ENCODE results near the gene ROR2.

The ROR2 gene

DNA sequence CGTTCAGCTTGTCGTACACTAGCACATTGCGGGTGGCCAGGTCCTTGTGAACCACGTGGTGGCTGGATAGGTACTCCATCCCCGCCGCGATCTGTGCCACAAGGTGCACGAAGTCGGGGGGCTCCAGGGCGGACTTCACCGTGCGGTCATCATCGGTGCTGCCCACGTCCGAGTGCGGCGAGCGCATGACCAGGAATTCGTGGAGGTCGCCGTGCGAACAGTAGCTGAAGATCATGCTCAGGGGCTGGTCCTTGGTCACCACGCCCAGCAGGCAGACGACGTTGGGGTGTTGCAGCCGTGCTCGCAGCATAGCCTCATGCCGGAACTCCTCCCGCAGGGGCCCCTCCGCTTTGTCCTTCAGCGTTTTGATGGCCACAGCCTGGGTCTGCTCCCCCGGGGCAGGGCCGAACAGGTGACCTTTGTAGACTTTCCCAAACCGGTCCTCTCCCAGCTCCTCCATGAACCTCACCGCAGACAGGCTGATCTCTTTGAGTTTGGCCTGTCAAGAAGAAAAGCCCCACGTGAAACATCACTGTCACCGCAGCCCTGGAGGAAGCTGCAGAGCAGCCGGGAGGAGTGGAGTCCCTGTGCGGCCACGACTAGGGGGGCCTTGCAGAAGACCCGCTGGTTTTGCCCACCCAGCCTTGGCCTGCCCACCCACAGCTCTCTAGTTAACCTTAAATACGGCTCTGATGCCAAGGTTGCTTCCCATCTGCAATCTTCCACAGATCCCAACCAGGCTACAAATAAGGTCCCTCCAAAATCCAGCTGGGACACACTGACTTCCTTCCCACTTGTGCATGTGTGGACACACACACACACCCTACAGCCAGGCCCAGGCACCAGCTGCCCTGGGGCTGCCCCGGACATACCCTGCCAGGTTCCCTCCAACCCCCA is 225.2 kb downstream of the ROR2 start:
- DNase-seq (ENCODE audit: low read depth in 3 of 3, low spot score in 1 of 3), result no peak

DNA sequence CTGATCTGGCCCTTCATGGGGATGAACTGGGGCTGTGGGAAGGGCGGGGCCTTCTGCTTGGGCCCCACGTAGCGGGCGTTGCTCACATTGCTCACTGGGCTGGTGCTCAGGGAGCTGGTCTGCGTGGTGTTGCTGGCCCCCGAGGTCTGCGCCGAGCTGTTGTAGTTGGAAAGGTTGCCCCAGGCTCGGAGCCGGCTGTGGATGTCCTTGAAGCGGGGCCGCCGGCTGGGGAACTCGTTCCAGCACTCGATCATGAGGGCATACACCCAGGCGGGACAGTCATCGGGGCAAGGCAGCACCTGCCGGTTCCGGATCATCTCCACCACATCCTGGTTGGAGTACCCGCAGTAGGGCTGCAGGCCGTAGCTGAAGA is 226.0 kb downstream of the ROR2 start:
- DNase-seq (ENCODE audit: low read depth in 3 of 3, low spot score in 1 of 3), result no peak

DNA sequence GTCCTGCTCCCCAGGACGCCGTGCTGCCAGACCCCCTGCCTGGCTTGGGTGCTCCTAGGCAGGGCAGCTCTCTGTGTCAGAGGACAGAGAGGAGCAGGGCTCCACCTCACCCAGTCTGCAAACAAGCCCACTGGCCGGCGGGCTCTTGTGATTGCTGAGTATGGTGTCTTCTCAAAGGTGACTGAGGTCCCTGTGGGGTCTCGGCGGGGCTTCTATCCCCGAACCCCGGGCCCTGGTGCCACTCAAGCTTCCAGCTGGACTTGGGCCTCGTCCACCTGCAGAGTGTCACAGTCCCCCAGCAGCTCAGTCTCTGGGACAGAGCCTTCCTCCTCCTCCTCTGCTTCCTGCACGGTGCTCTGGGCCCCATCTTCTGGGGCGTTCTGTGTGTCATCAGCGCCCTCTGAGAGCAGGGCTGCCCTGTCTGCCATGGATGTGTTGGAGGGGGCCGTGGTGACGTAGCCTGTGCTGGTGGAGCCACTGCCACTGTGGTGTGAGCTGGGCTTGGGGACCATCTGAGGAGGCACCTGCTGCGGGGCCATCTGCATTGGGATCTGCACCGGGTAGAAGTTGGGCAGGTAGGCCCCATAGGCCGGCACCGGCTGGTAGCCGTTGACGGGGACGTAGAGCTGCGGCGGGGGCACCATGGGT is 226.5 kb downstream of the ROR2 start:
- no peak for DNase-seq (ENCODE audit: low read depth in 3 of 3, low spot score in 1 of 3)

DNA sequence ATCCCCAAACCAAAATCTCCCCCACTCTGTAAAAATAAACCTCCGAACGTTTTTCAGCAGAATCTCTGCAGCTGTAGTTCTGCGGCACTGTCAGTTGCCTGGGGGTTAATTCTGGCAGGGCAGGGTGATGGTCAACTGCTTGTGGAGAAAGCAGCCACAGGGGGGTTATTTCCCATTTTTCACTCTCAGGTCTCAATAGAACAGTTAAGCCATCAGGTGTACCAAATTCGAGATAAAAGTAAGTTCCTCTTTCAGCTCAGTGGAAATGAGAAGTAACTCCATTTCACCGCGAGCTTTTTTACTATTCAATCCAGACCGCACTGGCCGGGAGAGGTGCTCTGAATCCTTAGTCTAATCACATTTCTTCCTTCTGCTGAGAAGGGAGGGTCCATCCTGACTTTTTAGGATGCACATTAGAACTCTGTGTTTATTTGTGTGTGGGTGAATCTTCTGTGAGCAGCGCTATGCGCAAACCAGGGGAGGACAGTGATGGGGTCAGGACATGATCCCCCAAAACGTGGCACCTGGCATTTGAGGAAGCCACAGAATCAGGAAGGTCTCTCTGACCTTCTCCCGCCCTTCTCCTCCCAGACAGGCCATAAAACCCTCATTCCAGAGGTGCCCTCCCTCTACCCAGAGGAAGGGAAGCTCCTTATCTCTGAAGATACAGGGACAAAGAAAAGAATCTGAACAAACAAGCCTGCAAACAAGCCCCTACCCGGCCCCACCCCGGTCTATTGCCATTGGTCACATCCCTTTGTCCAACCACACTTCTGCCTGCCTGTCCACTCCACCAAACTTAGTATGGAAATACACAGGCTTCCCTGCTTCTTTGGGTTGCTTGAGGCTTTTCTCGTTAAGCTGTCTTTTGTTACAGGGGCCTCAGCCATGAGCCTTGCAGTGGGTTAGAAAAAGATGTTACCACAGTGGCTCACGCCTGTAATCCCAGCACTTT is 229.0 kb downstream of the ROR2 start:
- DNase-seq (ENCODE audit: low read depth in 3 of 3, low spot score in 1 of 3), result no peak

DNA sequence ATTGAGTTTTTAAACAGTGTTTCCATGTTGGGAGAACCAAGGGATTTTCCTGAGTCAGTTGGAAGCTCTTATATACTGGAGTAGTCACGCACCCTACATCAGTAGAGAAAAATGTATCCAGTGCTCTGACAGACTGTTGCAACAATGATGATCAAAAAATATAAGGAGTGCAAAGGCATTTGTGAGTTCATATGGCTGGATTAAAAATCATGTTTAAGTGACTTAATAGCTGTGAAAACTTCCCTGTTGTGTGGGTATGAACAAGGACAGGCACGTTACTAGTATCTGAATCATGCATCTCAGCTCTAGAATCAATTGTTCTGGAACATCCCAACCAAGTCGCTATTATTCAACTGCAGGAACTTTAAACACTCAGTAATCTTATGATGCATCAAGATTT is 229.7 kb downstream of the ROR2 start:
- DNase-seq (ENCODE audit: low read depth in 3 of 3, low spot score in 1 of 3), result no peak

DNA sequence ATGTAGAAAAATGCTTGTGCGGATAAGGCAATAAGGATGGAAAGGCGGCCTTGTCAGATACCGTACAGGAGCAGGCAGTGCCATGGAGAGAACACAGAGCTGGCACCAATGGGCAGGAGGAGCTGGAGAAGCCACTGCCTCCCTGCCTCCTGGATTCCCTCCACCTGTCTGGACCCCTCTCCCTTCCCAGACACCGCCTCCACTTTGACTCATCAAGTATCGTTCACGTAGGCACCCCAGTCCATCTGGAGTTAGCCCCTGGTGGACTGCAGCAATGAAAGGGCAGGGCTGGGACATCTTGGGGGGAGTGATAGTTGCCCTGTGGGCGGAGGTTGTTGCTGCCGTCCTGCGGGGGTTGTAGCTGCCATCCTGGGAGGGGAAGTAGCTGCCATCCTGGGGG is 232.0 kb downstream of the ROR2 start:
- no peak for DNase-seq (ENCODE audit: low read depth in 3 of 3, low spot score in 1 of 3)

DNA sequence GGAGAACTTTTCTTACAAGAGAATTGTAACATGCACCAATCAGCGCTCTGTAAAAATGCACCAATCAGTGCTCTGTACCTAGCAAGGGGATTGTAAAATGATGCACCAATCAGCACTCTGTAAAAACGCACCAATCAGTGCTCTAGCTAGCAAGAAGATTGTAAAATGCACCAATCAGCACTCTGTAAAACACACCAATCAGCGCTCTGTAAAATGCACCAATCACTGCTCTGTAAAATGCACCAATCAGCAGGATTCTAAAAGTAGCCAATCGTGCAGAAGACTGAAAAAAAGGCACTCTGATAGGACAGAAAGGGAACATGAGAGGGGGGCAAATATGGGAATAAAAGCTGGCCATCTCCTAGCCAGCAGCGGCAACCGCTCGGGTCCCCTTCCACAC is 233.2 kb downstream of the ROR2 start:
- DNase-seq (ENCODE audit: low read depth in 3 of 3, low spot score in 1 of 3), result no peak

DNA sequence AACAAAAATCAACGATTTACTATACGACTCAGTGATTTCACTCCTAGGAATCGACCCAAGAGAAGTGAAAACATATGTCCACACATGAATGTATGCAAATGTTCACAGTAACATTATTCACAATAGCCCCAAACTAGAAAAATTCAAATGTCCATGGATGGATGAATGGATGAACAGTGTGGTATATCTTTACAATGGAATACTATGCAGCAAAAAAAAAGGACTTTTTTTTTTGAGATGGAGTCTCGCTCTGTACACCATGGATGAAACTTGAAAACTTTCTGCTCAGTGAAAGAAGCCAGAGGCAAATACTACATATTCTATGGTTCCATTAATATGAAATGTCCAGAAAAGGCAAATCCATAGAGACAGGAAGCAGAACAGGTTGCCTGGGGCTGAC is 233.8 kb downstream of the ROR2 start:
- no peak for DNase-seq (ENCODE audit: low read depth in 3 of 3, low spot score in 1 of 3)

GRCh38 chr9:91714874-91715615 is 235.0 kb downstream of the ROR2 start:
- DNase-seq (ENCODE audit: low read depth in 3 of 3, low spot score in 1 of 3), result no peak

- DNase-seq (ENCODE audit: low read depth in 3 of 3, low spot score in 1 of 3), result no peak
Measured at GRCh38 chr9:91714020-91714806, 235.8 kb downstream of the ROR2 start.

DNA sequence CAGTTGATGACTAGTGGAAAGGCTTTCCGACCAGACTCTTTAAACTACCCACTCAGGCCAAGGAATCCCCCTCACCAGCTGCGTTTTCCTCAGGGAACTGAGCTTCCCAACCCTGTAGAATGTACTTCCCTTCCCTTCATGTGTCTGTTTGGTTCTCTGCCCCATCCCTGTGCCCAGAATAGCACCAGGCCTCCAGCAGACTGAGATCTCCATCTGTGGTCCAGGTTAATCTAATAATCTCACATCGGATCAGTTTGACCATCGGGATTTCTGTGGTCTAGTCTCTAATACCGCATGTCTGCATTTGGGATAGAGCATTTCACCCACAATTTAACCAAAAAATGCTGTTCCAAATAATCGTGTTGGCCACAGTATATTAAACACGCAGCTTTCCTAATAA is 237.2 kb downstream of the ROR2 start:
- no peak for DNase-seq (ENCODE audit: low read depth in 3 of 3, low spot score in 1 of 3)

- peak in 1 of 3 donors; percentile 24 for DNase-seq (ENCODE audit: low read depth in 3 of 3, low spot score in 1 of 3)
Measured at GRCh38 chr9:91711755-91712601, 238.1 kb downstream of the ROR2 start.

- no peak for DNase-seq (ENCODE audit: low read depth in 3 of 3, low spot score in 1 of 3)
Measured at GRCh38 chr9:91710158-91710557, 239.9 kb downstream of the ROR2 start.

DNA sequence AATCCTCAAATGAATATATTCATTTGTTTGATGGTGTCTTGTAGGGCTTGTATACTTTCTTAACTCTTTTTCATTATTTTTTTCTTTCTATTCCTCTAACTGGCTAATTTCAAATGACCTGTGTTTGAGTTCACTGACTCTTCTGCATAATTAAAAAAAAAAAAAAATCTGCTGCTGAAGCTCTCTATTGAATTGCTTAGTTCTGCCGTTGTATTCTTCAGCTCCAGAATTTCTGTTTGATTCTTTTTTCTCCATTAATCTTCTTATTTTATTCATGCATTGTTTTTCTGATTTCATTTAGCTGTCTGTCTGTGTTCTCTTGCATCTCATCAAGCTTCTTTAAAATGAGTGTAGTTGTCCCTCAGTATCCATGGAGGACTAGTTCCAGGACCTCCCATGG is 244.6 kb downstream of the ROR2 start:
- DNase-seq (ENCODE audit: low read depth in 3 of 3, low spot score in 1 of 3), result no peak

DNA sequence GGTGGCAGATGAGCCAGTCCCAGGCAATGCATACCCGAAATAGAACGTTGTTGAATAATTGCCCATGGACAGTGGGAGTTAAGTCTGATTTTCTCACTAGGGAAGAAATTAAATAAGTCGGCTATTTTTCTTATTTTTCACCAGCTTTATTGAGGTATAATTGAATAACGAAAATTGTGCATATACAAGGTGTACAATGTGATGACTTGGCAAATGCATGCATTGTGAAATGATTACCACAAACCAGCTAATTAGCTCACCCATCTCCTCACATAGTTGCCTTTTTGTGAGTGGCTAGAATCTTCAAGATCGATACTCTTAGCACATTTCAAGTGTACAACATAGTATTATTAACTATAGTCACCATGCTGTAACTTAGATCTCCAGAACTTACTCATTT is 249.6 kb downstream of the ROR2 start:
- DNase-seq (ENCODE audit: low read depth in 3 of 3, low spot score in 1 of 3), result no peak

DNA sequence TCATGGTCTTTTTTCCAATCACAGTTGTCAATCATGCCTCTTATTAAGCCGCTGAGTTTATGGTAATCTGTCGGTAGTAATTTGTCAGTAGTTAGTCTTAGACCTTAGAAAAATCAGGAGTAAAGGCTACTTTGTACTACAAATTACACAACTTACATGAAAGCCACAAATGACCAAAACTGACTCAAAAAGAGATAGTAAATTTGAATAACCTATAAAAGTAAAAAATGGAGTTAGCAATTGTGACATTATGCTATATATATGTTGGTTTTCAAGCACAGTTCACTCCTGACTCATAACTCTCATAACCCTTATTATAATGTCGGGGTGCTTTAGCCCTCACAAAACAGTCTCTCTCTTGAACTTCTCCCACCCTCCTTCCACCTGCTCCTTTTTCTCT is 251.8 kb downstream of the ROR2 start:
- no peak for DNase-seq (ENCODE audit: low read depth in 3 of 3, low spot score in 1 of 3)

DNA sequence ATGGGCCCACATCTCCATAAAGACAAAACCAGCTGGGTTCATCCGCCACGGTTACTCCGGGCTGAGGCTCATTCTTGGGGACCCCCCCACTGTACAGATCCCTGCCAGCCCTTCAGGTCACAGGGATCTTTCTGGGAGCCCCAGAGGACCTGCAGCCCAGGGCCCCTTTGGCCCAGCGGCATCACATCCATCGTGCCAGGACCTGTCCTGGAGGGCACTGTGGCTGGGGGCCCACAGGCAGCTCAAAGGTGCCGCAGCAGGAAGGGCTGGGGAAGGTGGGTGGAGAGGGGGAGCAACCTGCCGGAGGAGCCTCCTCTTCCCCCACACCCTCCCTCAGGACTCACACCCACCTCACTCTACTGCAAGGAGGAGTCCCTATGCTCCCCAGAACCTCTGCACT is 252.8 kb downstream of the ROR2 start:
- no peak for DNase-seq (ENCODE audit: low read depth in 3 of 3, low spot score in 1 of 3)

DNA sequence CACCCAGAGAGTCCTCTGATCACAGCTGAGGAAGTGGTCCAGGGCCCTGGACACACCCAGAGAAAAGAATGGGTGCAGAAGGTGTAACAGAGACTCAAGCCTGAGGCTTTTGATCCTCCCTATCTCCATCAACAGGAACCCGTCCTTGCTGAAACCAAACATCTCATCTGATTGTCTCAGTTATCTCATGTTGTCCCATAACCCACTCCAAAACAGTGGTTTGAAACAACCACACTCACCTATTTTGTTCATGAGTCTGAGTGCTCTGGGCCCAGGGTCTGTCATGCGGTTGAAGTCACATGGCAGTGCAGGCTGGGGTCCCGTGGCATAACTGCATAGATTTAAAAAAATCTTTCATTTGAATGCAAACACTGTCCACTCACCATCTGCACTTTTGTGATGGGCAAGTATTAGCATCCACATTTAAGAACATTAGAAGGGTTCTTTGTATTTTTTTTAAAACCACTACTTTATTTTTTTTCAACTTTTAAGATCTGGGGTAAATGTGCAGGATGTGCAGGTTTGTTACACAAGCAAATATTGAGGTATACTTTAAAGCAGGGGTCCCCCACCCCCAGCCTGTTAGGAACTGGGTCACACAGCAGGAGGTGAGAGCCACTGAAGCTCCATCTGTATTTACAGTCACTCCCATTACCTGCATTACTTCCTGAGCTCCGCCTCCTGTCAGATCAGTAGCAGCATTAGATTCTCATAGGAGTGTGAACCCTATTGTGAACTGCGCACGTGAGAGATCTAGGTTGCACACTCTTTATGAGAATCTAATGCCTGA is 255.8 kb downstream of the ROR2 start:
- DNase-seq (ENCODE audit: low read depth in 3 of 3, low spot score in 1 of 3), result no peak

Measured in stimulated activated CD4-positive, alpha-beta T cell treated with anti-CD3 and anti-CD28 coated beads, TNF-alpha, amount 100 ng/mL, for 1 hour (primary cell).